ENCODE results near the gene BCAS1. TPM values are rescaled to one million over a fixed set of nuclear protein-coding genes. Genes with fewer than 3 reads are reported as not detected.

The BCAS1 gene
- total RNA-seq, 2 donors from 2014 or later = 32.0 to 58.6 TPM

GRCh38 chr20:54037525-54037924 lies 32.9 kb downstream of the BCAS1 start:
- no peak overlapping the region for H3K4me3 ChIP-seq
- intact Hi-C loops (cut with DNase I) = no loop called here
- no peak overlapping the region for H3K27ac ChIP-seq
- H3K9me3 ChIP-seq = no peaks in the 10 kb centered on the region
- 0% methylated on average over 1 of the region's 1 CpG for WGBS
- H3K27me3 ChIP-seq (replicated peaks; ENCODE audit: insufficient read depth) = no peaks in the 10 kb centered on the region
- H3K4me1 ChIP-seq (replicated peaks) = no peaks in the 10 kb centered on the region
- no peaks in the 10 kb centered on the region for H3K36me3 ChIP-seq
- TF ChIP-seq CTCF (IDR thresholded peaks at IDR 0.05) (no peak), POLR2AphosphoS5 (IDR thresholded peaks at IDR 0.05) (no peak), POLR2A (IDR thresholded peaks at IDR 0.05) (no peak)
- no peak for DNase-seq (ENCODE audit: low spot score)

- no peak overlapping the region for H3K27ac ChIP-seq
- no peaks in the 10 kb centered on the region for H3K36me3 ChIP-seq
- no peak overlapping the region for H3K4me3 ChIP-seq
- WGBS = 96% methylated on average over 1 of the region's 1 CpG
- no peaks in the 10 kb centered on the region for H3K27me3 ChIP-seq (replicated peaks; ENCODE audit: insufficient read depth)
- H3K9me3 ChIP-seq = no peaks in the 10 kb centered on the region
- intact Hi-C loops (cut with DNase I) = no loop called here
- H3K4me1 ChIP-seq (replicated peaks) = no peaks in the 10 kb centered on the region
- DNase-seq (ENCODE audit: low spot score) = no peak
- TF ChIP-seq CTCF (IDR thresholded peaks at IDR 0.05) = no peak
- TF ChIP-seq POLR2A (IDR thresholded peaks at IDR 0.05) = no peak
- no peak for TF ChIP-seq POLR2AphosphoS5 (IDR thresholded peaks at IDR 0.05)
Measured at GRCh38 chr20:54029643-54030042, 40.8 kb downstream of the BCAS1 start.

- 79% methylated on average over 5 of the region's 5 CpGs for whole genome bisulfite sequencing
- Histone ChIP-seq H3K27me3 (replicated peaks; ENCODE audit: insufficient read depth) (no peaks in the 10 kb centered on the region), H3K9me3 (no peaks in the 10 kb centered on the region), H3K4me1 (replicated peaks) (no peaks in the 10 kb centered on the region), H3K36me3 (no peaks in the 10 kb centered on the region), H3K27ac (no peak overlapping the region), H3K4me3 (no peak overlapping the region)
- no peak for TF ChIP-seq CTCF (IDR thresholded peaks at IDR 0.05)
- no peak for TF ChIP-seq POLR2A (IDR thresholded peaks at IDR 0.05)
- no peak for TF ChIP-seq POLR2AphosphoS5 (IDR thresholded peaks at IDR 0.05)
- intact Hi-C loops (cut with DNase I) = no loop called here
- DNase-seq (ENCODE audit: low spot score) = no peak
Measured at GRCh38 chr20:54029176-54029575, 41.2 kb downstream of the BCAS1 start.

GRCh38 chr20:54028276-54029011 lies 42.0 kb downstream of the BCAS1 start:
- Histone ChIP-seq H3K36me3 (no peaks in the 10 kb centered on the region), H3K27me3 (replicated peaks; ENCODE audit: insufficient read depth) (no peaks in the 10 kb centered on the region), H3K4me1 (replicated peaks) (no peaks in the 10 kb centered on the region), H3K27ac (no peak overlapping the region), H3K4me3 (no peak overlapping the region), H3K9me3 (no peaks in the 10 kb centered on the region)
- no peak for TF ChIP-seq POLR2AphosphoS5 (IDR thresholded peaks at IDR 0.05)
- TF ChIP-seq POLR2A (IDR thresholded peaks at IDR 0.05) = no peak
- TF ChIP-seq CTCF (IDR thresholded peaks at IDR 0.05) = no peak
- no peak for DNase-seq (ENCODE audit: low spot score)
- WGBS = 94% methylated on average over 21 of the region's 22 CpGs
- intact Hi-C loops (cut with DNase I) = no loop called here

GRCh38 chr20:54027704-54028103 lies 42.7 kb downstream of the BCAS1 start:
- no peaks in the 10 kb centered on the region for H3K4me1 ChIP-seq (replicated peaks)
- TF ChIP-seq POLR2AphosphoS5 (IDR thresholded peaks at IDR 0.05) = no peak
- intact Hi-C loops (cut with DNase I) = no loop called here
- no peak for DNase-seq (ENCODE audit: low spot score)
- H3K9me3 ChIP-seq = no peaks in the 10 kb centered on the region
- H3K36me3 ChIP-seq = no peaks in the 10 kb centered on the region
- no peak overlapping the region for H3K27ac ChIP-seq
- H3K4me3 ChIP-seq = no peak overlapping the region
- WGBS = 43% methylated on average over 4 of the region's 4 CpGs
- H3K27me3 ChIP-seq (replicated peaks; ENCODE audit: insufficient read depth) = no peaks in the 10 kb centered on the region

All from prostate gland (tissue), 2 donors.